ENCODE results near the gene ADD2.

The ADD2 gene, protein sequence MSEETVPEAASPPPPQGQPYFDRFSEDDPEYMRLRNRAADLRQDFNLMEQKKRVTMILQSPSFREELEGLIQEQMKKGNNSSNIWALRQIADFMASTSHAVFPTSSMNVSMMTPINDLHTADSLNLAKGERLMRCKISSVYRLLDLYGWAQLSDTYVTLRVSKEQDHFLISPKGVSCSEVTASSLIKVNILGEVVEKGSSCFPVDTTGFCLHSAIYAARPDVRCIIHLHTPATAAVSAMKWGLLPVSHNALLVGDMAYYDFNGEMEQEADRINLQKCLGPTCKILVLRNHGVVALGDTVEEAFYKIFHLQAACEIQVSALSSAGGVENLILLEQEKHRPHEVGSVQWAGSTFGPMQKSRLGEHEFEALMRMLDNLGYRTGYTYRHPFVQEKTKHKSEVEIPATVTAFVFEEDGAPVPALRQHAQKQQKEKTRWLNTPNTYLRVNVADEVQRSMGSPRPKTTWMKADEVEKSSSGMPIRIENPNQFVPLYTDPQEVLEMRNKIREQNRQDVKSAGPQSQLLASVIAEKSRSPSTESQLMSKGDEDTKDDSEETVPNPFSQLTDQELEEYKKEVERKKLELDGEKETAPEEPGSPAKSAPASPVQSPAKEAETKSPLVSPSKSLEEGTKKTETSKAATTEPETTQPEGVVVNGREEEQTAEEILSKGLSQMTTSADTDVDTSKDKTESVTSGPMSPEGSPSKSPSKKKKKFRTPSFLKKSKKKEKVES

DNA sequence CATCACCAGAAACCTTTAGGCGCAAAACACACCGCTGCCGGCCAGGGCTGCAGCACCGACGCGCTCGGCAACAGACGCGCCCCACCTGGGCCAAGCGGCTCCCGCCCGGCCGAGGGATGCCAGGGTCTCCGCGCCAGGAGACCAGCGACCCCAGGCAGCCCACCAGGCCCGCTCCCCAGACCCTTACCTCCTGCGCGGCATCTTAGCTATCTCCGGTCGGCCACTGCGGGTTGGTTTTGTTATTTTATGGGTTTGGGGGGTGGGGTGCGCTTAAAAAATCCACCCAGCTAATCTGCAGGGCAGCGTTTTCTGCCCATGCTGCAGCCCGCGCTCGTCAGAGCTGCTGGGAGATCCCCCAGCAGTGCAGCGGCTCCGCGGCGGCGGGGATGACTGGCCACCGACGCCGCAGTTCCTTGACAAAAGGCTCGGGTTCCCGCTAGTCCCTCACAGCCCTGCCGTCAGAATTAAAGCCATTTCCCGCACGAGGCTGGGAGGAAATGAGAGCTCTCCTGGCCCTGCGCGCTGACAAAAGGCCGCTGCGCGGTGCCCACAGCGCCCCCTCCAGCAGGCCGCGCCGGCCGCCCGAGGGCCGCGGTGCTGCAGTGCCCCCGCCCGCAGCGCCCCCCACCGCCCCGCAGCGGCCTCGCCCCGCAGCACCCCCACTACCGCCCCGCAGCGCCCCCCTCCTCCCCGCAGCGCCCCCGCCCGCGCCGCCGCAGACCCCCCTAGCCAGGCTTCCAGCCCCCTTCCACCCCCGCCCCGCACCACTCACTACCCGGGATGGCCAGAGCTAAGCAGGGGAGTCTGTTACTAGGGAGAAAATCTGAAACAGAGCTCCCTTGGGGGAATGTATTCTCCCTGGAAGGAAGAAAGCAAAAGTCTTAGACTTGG, at the start of gene ADD2:
ADD2 (minus strand) TSS at position 502 of the 891 bp plus-strand sequence. CDS start 61,792 bp downstream, outside the sequence.
- TF ChIP-seq, protein P1, sequence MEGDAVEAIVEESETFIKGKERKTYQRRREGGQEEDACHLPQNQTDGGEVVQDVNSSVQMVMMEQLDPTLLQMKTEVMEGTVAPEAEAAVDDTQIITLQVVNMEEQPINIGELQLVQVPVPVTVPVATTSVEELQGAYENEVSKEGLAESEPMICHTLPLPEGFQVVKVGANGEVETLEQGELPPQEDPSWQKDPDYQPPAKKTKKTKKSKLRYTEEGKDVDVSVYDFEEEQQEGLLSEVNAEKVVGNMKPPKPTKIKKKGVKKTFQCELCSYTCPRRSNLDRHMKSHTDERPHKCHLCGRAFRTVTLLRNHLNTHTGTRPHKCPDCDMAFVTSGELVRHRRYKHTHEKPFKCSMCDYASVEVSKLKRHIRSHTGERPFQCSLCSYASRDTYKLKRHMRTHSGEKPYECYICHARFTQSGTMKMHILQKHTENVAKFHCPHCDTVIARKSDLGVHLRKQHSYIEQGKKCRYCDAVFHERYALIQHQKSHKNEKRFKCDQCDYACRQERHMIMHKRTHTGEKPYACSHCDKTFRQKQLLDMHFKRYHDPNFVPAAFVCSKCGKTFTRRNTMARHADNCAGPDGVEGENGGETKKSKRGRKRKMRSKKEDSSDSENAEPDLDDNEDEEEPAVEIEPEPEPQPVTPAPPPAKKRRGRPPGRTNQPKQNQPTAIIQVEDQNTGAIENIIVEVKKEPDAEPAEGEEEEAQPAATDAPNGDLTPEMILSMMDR (conservative IDR thresholded peaks at IDR 0.05; ENCODE audit: low read depth, low read length), result no peak
- no peak within 1 kb of the TSS for H3K4me3 ChIP-seq (ENCODE audit: low read depth, low read length)
- DNase-seq (ENCODE audit: low read depth), result no peak

DNA sequence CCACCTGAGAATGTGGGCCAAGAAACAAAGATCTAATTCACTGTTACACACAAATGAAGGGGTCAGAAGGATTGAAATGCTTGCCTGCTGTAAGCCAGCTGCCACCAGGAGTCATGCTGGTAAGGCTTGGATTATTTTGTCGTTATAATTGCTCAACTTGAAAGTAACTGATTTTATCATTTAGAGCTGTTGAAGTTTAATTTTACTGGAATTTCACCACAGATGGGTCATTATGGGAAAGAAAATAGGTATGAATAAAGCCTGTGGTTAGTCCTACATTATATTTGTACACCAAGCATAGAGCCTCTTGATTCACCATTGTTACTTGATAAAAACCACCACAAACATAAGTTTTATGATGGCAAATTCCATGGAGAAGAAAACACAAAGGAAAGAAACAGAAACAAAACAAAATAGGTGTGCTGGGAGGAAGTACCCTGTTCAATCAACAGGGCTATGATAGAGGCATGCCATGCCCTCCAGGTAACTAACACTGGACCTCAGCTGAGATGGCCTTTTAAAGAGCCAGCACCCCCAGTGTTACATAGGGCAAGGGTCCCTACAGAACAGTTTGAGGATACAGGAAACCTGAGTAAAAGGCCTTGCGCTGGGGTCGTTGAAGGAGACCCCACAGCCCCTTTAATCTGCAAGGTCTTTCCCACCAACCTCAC, 49.4 kb upstream of the ADD2 start:
- TF ChIP-seq, protein P1 (conservative IDR thresholded peaks at IDR 0.05; ENCODE audit: low read depth, low read length), result no peak
- no peak for DNase-seq (ENCODE audit: low read depth)
- no peak overlapping the region for H3K4me3 ChIP-seq (ENCODE audit: low read depth, low read length)

DNA sequence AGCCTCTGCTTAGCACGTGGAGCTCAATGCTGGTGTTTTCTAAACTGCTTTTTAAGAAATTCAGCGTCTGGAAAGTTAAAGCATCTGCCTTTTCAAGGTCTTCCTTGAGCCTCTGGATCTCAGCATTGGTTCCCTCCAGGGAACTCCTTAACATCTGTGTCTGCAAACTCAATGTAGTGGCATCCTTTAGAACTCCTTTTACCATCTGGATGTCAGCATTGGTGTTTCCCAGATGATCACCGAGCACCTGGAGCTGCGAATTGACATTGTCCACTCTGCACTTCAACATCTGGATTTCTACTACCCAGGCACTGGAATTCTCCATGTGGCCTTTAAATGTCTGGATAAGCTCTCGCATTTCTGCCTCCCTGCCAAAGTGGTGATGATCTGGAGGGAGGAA, 48.7 kb upstream of the ADD2 start:
- TF ChIP-seq, protein P1 (conservative IDR thresholded peaks at IDR 0.05; ENCODE audit: low read depth, low read length), result no peak
- no peak for DNase-seq (ENCODE audit: low read depth)
- no peak overlapping the region for H3K4me3 ChIP-seq (ENCODE audit: low read depth, low read length)

DNA sequence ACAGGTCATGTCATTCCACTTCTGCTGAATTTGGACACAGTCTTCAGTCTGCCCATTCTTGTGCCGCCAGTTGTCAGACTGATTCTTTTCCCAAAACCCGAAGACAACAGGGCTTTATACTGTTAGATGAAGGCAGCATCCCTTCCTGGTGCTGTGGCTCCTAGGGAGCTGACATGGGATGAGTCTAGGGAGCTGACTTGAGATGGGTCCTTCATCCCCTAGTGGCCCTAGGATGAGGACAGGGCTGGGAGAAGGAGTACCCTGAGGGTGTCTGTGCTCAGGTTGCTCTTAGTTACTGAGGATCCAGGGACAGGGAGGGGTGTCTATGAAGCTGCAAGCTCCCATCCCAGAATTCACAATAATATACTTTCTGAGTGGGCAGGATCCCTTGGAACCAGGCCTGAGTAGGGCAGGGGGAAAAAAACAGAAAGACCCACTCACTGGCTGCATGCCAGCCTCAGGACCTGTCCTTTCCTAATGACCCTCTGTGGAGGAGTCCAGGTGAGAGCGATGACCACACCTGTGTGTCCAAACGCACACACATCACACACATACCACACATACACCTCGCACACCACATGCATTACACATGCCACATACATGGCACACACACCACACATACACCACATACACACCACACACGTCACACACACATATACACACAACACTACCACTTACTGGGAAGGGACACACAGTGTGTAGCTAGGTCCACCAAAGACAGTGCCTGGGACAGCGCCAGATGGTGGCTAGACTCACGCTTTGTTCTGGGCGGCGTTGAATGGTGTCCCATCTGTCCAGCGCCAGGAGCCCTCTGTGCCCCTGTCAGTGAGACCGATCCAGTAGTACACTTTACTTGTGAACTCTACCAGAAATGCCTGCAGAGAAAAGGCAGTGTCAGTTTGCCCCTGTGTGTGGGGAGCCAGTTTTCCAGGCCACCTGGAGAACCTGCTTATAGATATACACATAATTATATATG, 41.3 kb upstream of the ADD2 start:
- DNase-seq (ENCODE audit: low read depth), result no peak
- TF ChIP-seq, protein P1 (conservative IDR thresholded peaks at IDR 0.05; ENCODE audit: low read depth, low read length), result no peak

DNA sequence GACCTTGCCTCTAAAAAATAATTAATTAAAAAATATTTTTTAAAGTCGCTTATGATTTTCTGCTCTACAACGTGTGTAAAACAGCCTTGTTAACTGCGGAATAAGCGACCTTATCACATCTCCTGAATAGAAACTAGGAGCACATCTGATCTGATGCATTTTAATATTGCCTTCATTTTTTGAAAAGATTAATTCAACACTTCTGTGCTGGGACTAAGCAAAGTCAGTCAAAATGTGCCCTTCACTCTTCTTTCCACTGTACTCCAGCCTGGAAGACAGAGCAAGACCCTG, 39.8 kb upstream of the ADD2 start:
- H3K4me3 ChIP-seq (ENCODE audit: low read depth, low read length), result no peak overlapping the region
- TF ChIP-seq, protein P1 (conservative IDR thresholded peaks at IDR 0.05; ENCODE audit: low read depth, low read length), result no peak

More for the DNA sequence above, 41.3 kb upstream of the ADD2 start:
- no peak overlapping the region for H3K4me3 ChIP-seq (ENCODE audit: low read depth, low read length)

More for the DNA sequence above, 39.8 kb upstream of the ADD2 start:
- DNase-seq (ENCODE audit: low read depth), result no peak

Data from choroid plexus epithelial cell (primary cell).